ENCODE data around the gene BCDIN3D. TPM values are rescaled to one million over a fixed set of nuclear protein-coding genes. Genes with fewer than 3 reads are reported as not detected.

BCDIN3D gene
- total and polyA plus RNA-seq, 11 donors, result 1.6 to 3.9 (median 2.3) TPM

GRCh38 chr12:49882851-49883464, 40.1 kb upstream of the BCDIN3D start:
- WGBS, 4 donors, result 70 to 75% (median 73%) methylated on average over 9 of the region's 9 CpGs
- intact Hi-C loops (cut with DNase I), result no loop called here
- ATAC-seq (no peak), DNase-seq (peak in 2 of 5 donors; percentile 8 to 28)
- Histone ChIP-seq H3K36me3 (no peaks in the 10 kb centered on the region), H3K4me1 (no peaks in the 10 kb centered on the region), H3K4me3 (no peak overlapping the region), H3K27ac (no peak overlapping the region), H3K9me3 (no peaks in the 10 kb centered on the region), H3K27me3 (peaks cover 0 to 18% (median 0%) of the 10 kb centered on the region in 9 donors)
- TF ChIP-seq CTCF (IDR thresholded peaks at IDR 0.05) (no peak), POLR2A (IDR thresholded peaks at IDR 0.05) (no peak)

GRCh38 chr12:49882248-49882850, 39.4 kb upstream of the BCDIN3D start:
- H3K9me3 ChIP-seq, result no peaks in the 10 kb centered on the region
- H3K36me3 ChIP-seq, result no peaks in the 10 kb centered on the region
- H3K27ac ChIP-seq, result no peak overlapping the region
- TF ChIP-seq CTCF (IDR thresholded peaks at IDR 0.05), result no peak
- no peak for TF ChIP-seq POLR2A (IDR thresholded peaks at IDR 0.05)
- peaks cover 0 to 18% (median 0%) of the 10 kb centered on the region in 9 donors for H3K27me3 ChIP-seq
- intact Hi-C loops (cut with DNase I), result no loop called here
- WGBS, 4 donors, result 85 to 89% (median 88%) methylated on average over 6 to 8 of the region's 8 CpGs
- H3K4me1 ChIP-seq, result no peaks in the 10 kb centered on the region
- H3K4me3 ChIP-seq, result no peak overlapping the region
- ATAC-seq, result no peak
- peak in 2 of 5 donors; percentile 9 to 40 for DNase-seq

- Histone ChIP-seq H3K27ac (no peak overlapping the region), H3K27me3 (peaks cover 0 to 14% (median 0%) of the 10 kb centered on the region in 9 donors), H3K4me3 (no peak overlapping the region), H3K4me1 (no peaks in the 10 kb centered on the region), H3K9me3 (no peaks in the 10 kb centered on the region), H3K36me3 (no peaks in the 10 kb centered on the region)
- ATAC-seq, result no peak
- peak in 2 of 5 donors; percentile 4 to 47 for DNase-seq
- WGBS, 4 donors, result 86 to 97% (median 91%) methylated on average over 12 to 16 of the region's 16 CpGs
- no peak for TF ChIP-seq POLR2A (IDR thresholded peaks at IDR 0.05)
- TF ChIP-seq CTCF (IDR thresholded peaks at IDR 0.05), result no peak
- intact Hi-C loops (cut with DNase I), result no loop called here
Observed at GRCh38 chr12:49881415-49882247, 38.7 kb upstream of the BCDIN3D start.

Measured in heart left ventricle (tissue), 16 donors.